WTC11 (cell line): Measurements from ENCODE around the gene ACOT6.

ENCODE experiments used
- ATF3 ChIP-seq: sonication (generic); formaldehyde crosslinking; conservative IDR thresholded peaks from 2 replicates; pipeline ENCODE4 v1.8.1; 2022; ENCODE audit warnings: mild to moderate bottlenecking, missing genetic modification reagents
- CREB1 ChIP-seq: sonication (generic); formaldehyde crosslinking; IDR thresholded peaks from 2 replicates; pipeline ENCODE4 v1.8.0; 2023; ENCODE audit warnings: mild to moderate bottlenecking, missing genetic modification reagents
- HMGA2 ChIP-seq: fragments of 250-450 bp; sonication (Bioruptor Pico); IDR thresholded peaks from 2 replicates; pipeline ENCODE4 v1.4.0; 2021; ENCODE audit warnings: mild to moderate bottlenecking, moderate library complexity
- KAT7 ChIP-seq: sonication (generic); formaldehyde crosslinking; IDR thresholded peaks from 2 replicates; pipeline ENCODE4 v1.8.1; 2023; ENCODE audit warnings: missing genetic modification reagents, mild to moderate bottlenecking, borderline replicate concordance
- NR3C1 ChIP-seq: sonication (generic); formaldehyde crosslinking; conservative IDR thresholded peaks from 2 replicates; pipeline ENCODE4 v1.8.1; 2023; ENCODE audit warnings: low read depth, mild to moderate bottlenecking, missing genetic modification reagents
- TP53 ChIP-seq: sonication (generic); formaldehyde crosslinking; IDR thresholded peaks from 2 replicates; pipeline ENCODE4 v1.8.1; 2023; ENCODE audit warnings: mild to moderate bottlenecking, missing genetic modification reagents
- ZBTB21 ChIP-seq: sonication (generic); formaldehyde crosslinking; IDR thresholded peaks from 2 replicates; pipeline ENCODE4 v1.8.1; 2023; ENCODE audit warnings: mild to moderate bottlenecking, missing genetic modification reagents, borderline replicate concordance
- ZNF121 ChIP-seq: sonication (generic); formaldehyde crosslinking; IDR thresholded peaks from 2 replicates; pipeline ENCODE4 v1.8.0; 2023; ENCODE audit warnings: missing genetic modification reagents
- TF ChIP-seq, protein P1 (sequence below): fragments of 200-600 bp; IDR thresholded peaks from 2 replicates; pipeline ENCODE4 v1.8.0; 2022; ENCODE audit warnings: antibody characterized with exemption
- TF ChIP-seq, protein P2 (sequence below): sonication (generic); formaldehyde crosslinking; IDR thresholded peaks from 2 replicates; pipeline ENCODE4 v1.8.1; 2023; ENCODE audit warnings: mild to moderate bottlenecking, missing genetic modification reagents, moderate library complexity

GRCh38 chr14:73567358-73567757, 45.0 kb upstream of the ACOT6 start:
- TF ChIP-seq, protein P1, sequence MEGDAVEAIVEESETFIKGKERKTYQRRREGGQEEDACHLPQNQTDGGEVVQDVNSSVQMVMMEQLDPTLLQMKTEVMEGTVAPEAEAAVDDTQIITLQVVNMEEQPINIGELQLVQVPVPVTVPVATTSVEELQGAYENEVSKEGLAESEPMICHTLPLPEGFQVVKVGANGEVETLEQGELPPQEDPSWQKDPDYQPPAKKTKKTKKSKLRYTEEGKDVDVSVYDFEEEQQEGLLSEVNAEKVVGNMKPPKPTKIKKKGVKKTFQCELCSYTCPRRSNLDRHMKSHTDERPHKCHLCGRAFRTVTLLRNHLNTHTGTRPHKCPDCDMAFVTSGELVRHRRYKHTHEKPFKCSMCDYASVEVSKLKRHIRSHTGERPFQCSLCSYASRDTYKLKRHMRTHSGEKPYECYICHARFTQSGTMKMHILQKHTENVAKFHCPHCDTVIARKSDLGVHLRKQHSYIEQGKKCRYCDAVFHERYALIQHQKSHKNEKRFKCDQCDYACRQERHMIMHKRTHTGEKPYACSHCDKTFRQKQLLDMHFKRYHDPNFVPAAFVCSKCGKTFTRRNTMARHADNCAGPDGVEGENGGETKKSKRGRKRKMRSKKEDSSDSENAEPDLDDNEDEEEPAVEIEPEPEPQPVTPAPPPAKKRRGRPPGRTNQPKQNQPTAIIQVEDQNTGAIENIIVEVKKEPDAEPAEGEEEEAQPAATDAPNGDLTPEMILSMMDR, result no peak
- no peak for TF ChIP-seq NR3C1 (CRISPR knock-in tag)
- TF ChIP-seq TP53 (CRISPR knock-in tag), result no peak
- TF ChIP-seq, protein P2, sequence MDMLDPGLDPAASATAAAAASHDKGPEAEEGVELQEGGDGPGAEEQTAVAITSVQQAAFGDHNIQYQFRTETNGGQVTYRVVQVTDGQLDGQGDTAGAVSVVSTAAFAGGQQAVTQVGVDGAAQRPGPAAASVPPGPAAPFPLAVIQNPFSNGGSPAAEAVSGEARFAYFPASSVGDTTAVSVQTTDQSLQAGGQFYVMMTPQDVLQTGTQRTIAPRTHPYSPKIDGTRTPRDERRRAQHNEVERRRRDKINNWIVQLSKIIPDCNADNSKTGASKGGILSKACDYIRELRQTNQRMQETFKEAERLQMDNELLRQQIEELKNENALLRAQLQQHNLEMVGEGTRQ (CRISPR knock-in tag), result no peak
- TF ChIP-seq CREB1 (CRISPR knock-in tag), result no peak
- TF ChIP-seq KAT7 (CRISPR knock-in tag), result no peak
- TF ChIP-seq ATF3, result no peak
- no peak for TF ChIP-seq ZBTB21 (CRISPR knock-in tag)
- no peak for TF ChIP-seq HMGA2 (CRISPR knock-in tag)
- TF ChIP-seq ZNF121 (CRISPR knock-in tag), result no peak
